ENCODE measurements around the gene LDLRAD1.
"Not testable (repeated sequence)": the region's sequence is repeated elsewhere in the genome, so short reads cannot be mapped to it uniquely, and the experiment has no call there.

LDLRAD1 gene

DNA sequence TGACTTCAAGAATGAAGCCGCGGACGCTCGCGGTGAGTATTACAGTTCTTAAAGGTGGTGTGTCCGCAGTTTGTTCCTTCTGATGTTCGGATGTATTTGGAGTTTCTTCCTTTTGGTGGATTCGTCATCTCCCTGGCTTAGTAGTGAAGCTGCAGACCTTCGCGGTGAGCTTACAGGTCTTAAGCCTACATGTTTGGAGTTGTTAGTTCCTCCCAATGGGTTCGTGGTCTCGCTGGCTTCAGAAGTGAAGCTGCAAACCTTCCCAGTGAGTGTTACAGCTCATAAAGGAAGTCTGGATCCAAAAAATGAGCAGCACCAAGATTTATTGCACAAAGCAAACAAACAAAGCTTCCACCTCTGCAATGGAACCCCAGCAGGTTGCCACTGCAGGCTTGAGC is 14.7 kb downstream of the LDLRAD1 start:
- no peak for DNase-seq (ENCODE audit: low read depth)
- no peak overlapping the region for H3K4me3 ChIP-seq (ENCODE audit: low read depth, low read length)
- in situ Hi-C loops (cut with HindIII; ENCODE audit: low sequenced_read_pairs): no loop called here
- no peak for TF ChIP-seq CTCF (IDR thresholded peaks at IDR 0.05; ENCODE audit: low read depth, low read length, missing control alignments)

- TF ChIP-seq CTCF (IDR thresholded peaks at IDR 0.05; ENCODE audit: low read depth, low read length, missing control alignments): no peak
- no peak for DNase-seq (ENCODE audit: low read depth)
- in situ Hi-C loops (cut with HindIII; ENCODE audit: low sequenced_read_pairs): no loop called here
- no peak overlapping the region for H3K4me3 ChIP-seq (ENCODE audit: low read depth, low read length)
Measured at GRCh38 chr1:54002544-54003248, 15.3 kb downstream of the LDLRAD1 start.

- TF ChIP-seq CTCF (IDR thresholded peaks at IDR 0.05; ENCODE audit: low read depth, low read length, missing control alignments): no peak
- H3K4me3 ChIP-seq (ENCODE audit: low read depth, low read length): no peak overlapping the region
- in situ Hi-C loops (cut with HindIII; ENCODE audit: low sequenced_read_pairs): no loop called here
- DNase-seq (ENCODE audit: low read depth): no peak
Measured at GRCh38 chr1:54001591-54001990, 16.4 kb downstream of the LDLRAD1 start.

DNA sequence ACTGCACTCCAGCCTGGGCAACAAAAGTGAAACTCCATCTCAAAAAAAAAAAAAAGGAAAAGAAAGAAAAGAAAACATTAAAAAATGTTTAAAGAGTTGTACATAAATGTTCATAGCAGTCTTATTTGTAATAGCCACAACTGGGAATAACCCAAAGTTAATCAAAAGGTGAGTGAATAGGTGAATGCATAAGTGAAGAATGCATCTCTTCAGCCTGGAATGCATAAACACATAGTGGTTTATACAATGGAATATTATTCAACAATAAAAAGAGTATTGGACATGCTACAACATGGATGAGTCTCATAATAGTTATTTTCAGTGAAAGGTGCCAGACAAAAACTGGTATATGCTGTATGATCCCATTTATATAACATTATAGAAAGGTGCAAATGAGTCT is 18.1 kb downstream of the LDLRAD1 start:
- no peak for DNase-seq (ENCODE audit: low read depth)
- in situ Hi-C loops (cut with HindIII; ENCODE audit: low sequenced_read_pairs): no loop called here
- H3K4me3 ChIP-seq (ENCODE audit: low read depth, low read length): no peak overlapping the region
- TF ChIP-seq CTCF (IDR thresholded peaks at IDR 0.05; ENCODE audit: low read depth, low read length, missing control alignments): no peak

DNA sequence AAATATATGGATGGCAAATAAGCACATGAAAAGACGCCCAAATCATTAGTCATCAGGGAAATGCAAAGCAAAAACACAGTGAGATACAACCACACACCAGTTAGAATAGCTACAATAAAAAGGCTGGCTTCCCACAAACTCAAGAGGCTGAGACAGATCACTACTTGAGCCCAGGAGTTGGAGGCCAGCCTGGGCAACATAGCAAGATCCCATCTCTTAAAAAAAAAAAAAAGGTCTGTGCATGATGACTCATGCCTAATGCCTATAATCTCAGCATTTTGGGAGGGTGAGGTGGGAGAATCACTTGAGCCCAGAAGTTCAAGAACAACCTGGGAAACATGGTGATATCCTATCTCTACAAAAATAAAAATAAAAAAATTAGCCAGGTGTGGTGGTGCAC is 19.8 kb downstream of the LDLRAD1 start:
- no peak for TF ChIP-seq CTCF (IDR thresholded peaks at IDR 0.05; ENCODE audit: low read depth, low read length, missing control alignments)
- no peak overlapping the region for H3K4me3 ChIP-seq (ENCODE audit: low read depth, low read length)
- no peak for DNase-seq (ENCODE audit: low read depth)
- in situ Hi-C loops (cut with HindIII; ENCODE audit: low sequenced_read_pairs): no loop called here

DNA sequence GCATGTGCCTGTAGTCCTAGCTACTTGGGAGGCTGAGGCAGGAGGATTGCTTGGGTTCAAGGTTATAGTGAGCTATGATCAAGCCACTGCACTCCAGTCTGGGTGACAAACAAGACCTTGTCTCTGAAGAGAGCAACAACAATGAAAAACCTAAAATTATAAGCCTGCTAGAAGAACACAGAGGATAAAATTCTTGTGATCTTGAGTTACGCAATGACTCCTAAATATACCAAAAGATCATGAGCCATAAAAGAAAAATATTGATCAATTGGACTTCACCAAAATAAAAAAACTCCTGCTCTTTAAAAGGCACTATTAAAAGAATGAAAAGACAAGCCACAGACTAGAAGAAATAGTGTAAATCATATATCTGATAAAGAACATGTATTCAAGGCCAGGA is 22.3 kb downstream of the LDLRAD1 start:
- no peak overlapping the region for H3K4me3 ChIP-seq (ENCODE audit: low read depth, low read length)
- no peak for DNase-seq (ENCODE audit: low read depth)
- TF ChIP-seq CTCF (IDR thresholded peaks at IDR 0.05; ENCODE audit: low read depth, low read length, missing control alignments): no peak
- in situ Hi-C loops (cut with HindIII; ENCODE audit: low sequenced_read_pairs): no loop called here

GRCh38 chr1:53994516-53994915 is 23.5 kb downstream of the LDLRAD1 start:
- DNase-seq (ENCODE audit: low read depth); in situ Hi-C loops (cut with HindIII; ENCODE audit: low sequenced_read_pairs): not testable (repeated sequence)

More at GRCh38 chr1:53994516-53994915, 23.5 kb downstream of the LDLRAD1 start:
- not testable (repeated sequence) for H3K4me3 ChIP-seq (ENCODE audit: low read depth, low read length)
